MCF 10A (cell line): ENCODE measurements around the gene C2orf66. TPM values are rescaled to one million over a fixed set of nuclear protein-coding genes. Genes with fewer than 3 reads are reported as not detected.

Experiments used
- BruUV-seq: library from RNA; stranded (reverse); fragments of 400-500 nt; replicated peaks from 2 replicates; lab custom pipeline; 2021; lab: Mats Ljungman, UMichigan
- CTCF ChIA-PET: fragments of 300-600 bp; sonication (Branson Sonifier 250); formaldehyde crosslinking; extraction: SDS; loops from one replicate; lab custom pipeline; 2021; ENCODE audit warnings: antibody characterized with exemption, inconsistent platforms; lab: Yijun Ruan, JAX
- POLR2A ChIA-PET: fragments of 300-600, 350-650 bp; sonication (Branson Sonifier 250); formaldehyde crosslinking; extraction: SDS; loops from one replicate; lab custom pipeline; 2020; ENCODE audit warnings: antibody characterized with exemption, inconsistent platforms; lab: Yijun Ruan, JAX
- DNase-seq: peaks from one replicate; pipeline ENCODE4 v3.0.0-alpha.2; 2018; ENCODE audit not compliant: unreplicated experiment
- H3K27ac Mint-ChIP-seq: one replicate; pipeline ENCODE4 v1.8.0; 2022; ENCODE audit warnings: mild to moderate bottlenecking, low read depth, mixed read lengths; ENCODE audit not compliant: unreplicated experiment
- H3K27me3 Mint-ChIP-seq: one replicate; pipeline ENCODE4 v1.8.0; 2022; ENCODE audit warnings: mixed read lengths; ENCODE audit not compliant: insufficient read depth, unreplicated experiment
- H3K36me3 Mint-ChIP-seq: one replicate; pipeline ENCODE4 v1.8.0; 2022; ENCODE audit warnings: mild to moderate bottlenecking, moderate library complexity, mixed read lengths; ENCODE audit not compliant: insufficient read depth, unreplicated experiment
- H3K4me1 Mint-ChIP-seq: one replicate; pipeline ENCODE4 v1.8.0; 2022; ENCODE audit warnings: mixed read lengths; ENCODE audit not compliant: insufficient read depth, unreplicated experiment
- H3K4me3 Mint-ChIP-seq: one replicate; pipeline ENCODE4 v1.8.0; 2022; ENCODE audit warnings: mild to moderate bottlenecking, moderate library complexity, mixed read lengths; ENCODE audit not compliant: unreplicated experiment
- H3K9me3 Mint-ChIP-seq: one replicate; pipeline ENCODE4 v1.8.0; 2022; ENCODE audit warnings: mixed read lengths; ENCODE audit not compliant: unreplicated experiment
- CTCF ChIP-seq: fragments of 200-600 bp; IDR thresholded peaks from one replicate; pipeline ENCODE4 v1.8.0; 2022; ENCODE audit warnings: antibody characterized with exemption, mild to moderate bottlenecking; ENCODE audit not compliant: unreplicated experiment
- intact Hi-C: fragments of 100-400 bp; cut with micrococcal nuclease; formaldehyde crosslinking; loops from 2 replicates; pipeline ENCODE4 v1.14.1; 2022
- total RNA-seq: library from RNA; stranded (reverse); gene quantifications from 2 replicates; pipeline ENCODE4 v1.2.3, GENCODE V29; 2022

C2orf66 gene
- total RNA-seq, 1 experiment from 2014 or later = 0.61 TPM

GRCh38 chr2:196802401-196802800 lies 6.8 kb downstream of the C2orf66 start:
- CTCF ChIA-PET = interaction anchor here (0.7 to 1.2 kb wide), 5 partner anchors 10 to 311 kb away, joined by 3 to 5 read pairs (median 3); no protein-coding TSS in a partner anchor
- no TSS peak for BruUV-seq
- no peaks in the 10 kb centered on the region for H3K9me3 Mint-ChIP-seq
- no peak overlapping the region for H3K4me3 Mint-ChIP-seq
- peak overlapping the region; percentile 87 for H3K27ac Mint-ChIP-seq
- POLR2A ChIA-PET = interaction anchor here (0.6 to 1.3 kb wide), 4 partner anchors 123 to 635 kb away, joined by 3 to 4 read pairs (median 3); partner anchors contain the start of gene SF3B1
- intact Hi-C loops = no loop called here
- TF ChIP-seq CTCF = no peak
- peaks cover under 1% of the 10 kb centered on the region for H3K36me3 Mint-ChIP-seq
- no peaks in the 10 kb centered on the region for H3K27me3 Mint-ChIP-seq
- peaks cover 28% of the 10 kb centered on the region for H3K4me1 Mint-ChIP-seq
- DNase-seq = no peak

GRCh38 chr2:196801674-196802261 lies 7.4 kb downstream of the C2orf66 start:
- ChIA-PET POLR2A (interaction anchor here (0.6 to 1.3 kb wide), 4 partner anchors 124 to 634 kb away, joined by 3 to 4 read pairs (median 3); partner anchors contain the start of gene SF3B1), CTCF (interaction anchor here (0.5 to 1.2 kb wide), 4 partner anchors 10 to 312 kb away, joined by 3 to 5 read pairs (median 3); no protein-coding TSS in a partner anchor)
- H3K4me3 Mint-ChIP-seq = peak overlapping the region; percentile 24
- no peaks in the 10 kb centered on the region for H3K9me3 Mint-ChIP-seq
- H3K27ac Mint-ChIP-seq = peak overlapping the region; percentile 87
- no peaks in the 10 kb centered on the region for H3K27me3 Mint-ChIP-seq
- H3K36me3 Mint-ChIP-seq = peaks cover 7% of the 10 kb centered on the region
- no peak for TF ChIP-seq CTCF
- peak; percentile 46 for DNase-seq
- BruUV-seq = no TSS peak
- H3K4me1 Mint-ChIP-seq = peaks cover 33% of the 10 kb centered on the region
- intact Hi-C loops = no loop called here

- POLR2A ChIA-PET = interaction anchor here (0.7 to 1.8 kb wide), 24 partner anchors 8 to 1137 kb away, joined by 3 to 16 read pairs (median 4); partner anchors contain the start of genes C2orf66, HSPD1, HSPE1 and PGAP1
- intact Hi-C loops = loop anchor here (10.0 kb wide), 1 partner anchor 126 kb away; the partner anchor contains the start of gene PGAP1
- peak; percentile 14 for DNase-seq
- Mint-ChIP-seq H3K4me3 (peak overlapping the region; percentile 89), H3K27ac (peak overlapping the region; percentile 94), H3K4me1 (peaks cover 36% of the 10 kb centered on the region), H3K36me3 (peaks cover 30% of the 10 kb centered on the region), H3K9me3 (no peaks in the 10 kb centered on the region), H3K27me3 (no peaks in the 10 kb centered on the region)
- BruUV-seq = TSS peak; percentile 72
- CTCF ChIA-PET = interaction anchor here (0.5 to 1.6 kb wide), 9 partner anchors 14 to 1328 kb away, joined by 3 to 6 read pairs (median 3); partner anchors contain the start of gene DNAH7
- TF ChIP-seq CTCF = no peak
These were observed 10.2 kb downstream of the C2orf66 start for GRCh38 chr2:196798980-196799379.

GRCh38 chr2:196792865-196793264 lies 16.3 kb downstream of the C2orf66 start:
- Mint-ChIP-seq H3K9me3 (no peaks in the 10 kb centered on the region), H3K4me1 (peaks cover 14% of the 10 kb centered on the region), H3K36me3 (peaks cover 80% of the 10 kb centered on the region), H3K27me3 (no peaks in the 10 kb centered on the region), H3K27ac (no peak overlapping the region), H3K4me3 (no peak overlapping the region)
- no TSS peak for BruUV-seq
- intact Hi-C loops = loop anchor here (10.0 kb wide), 1 partner anchor 132 kb away; the partner anchor contains the start of gene PGAP1
- POLR2A ChIA-PET = interaction anchor here (1.0 kb wide), 1 partner anchor 130 kb away, joined by 3 read pairs; no protein-coding TSS in a partner anchor
- CTCF ChIA-PET = interaction anchor here (0.5 to 0.7 kb wide), 2 partner anchors 33 to 585 kb away, joined by 3 to 4 read pairs; no protein-coding TSS in a partner anchor
- TF ChIP-seq CTCF = no peak
- DNase-seq = no peak
